GM18520 (cell line): ENCODE results near the gene GABPA.

Source experiments
- ATAC-seq: cut with Tn5 transposase; IDR thresholded peaks from one replicate; pipeline ENCODE4 v1.9.1; 2021; ENCODE audit not compliant: unreplicated experiment

Gene GABPA

GRCh38 chr21:25801217-25802014 is 66.6 kb downstream of the GABPA start:
- peak; percentile 90 for ATAC-seq

- no peak for ATAC-seq
These were observed 71.3 kb downstream of the GABPA start for GRCh38 chr21:25806060-25806459.

- ATAC-seq, result no peak
These were observed 72.4 kb downstream of the GABPA start for GRCh38 chr21:25807191-25807590.

- no peak for ATAC-seq
These were observed 74.2 kb downstream of the GABPA start for GRCh38 chr21:25809013-25809412.

GRCh38 chr21:25811186-25811585 is 76.4 kb downstream of the GABPA start:
- ATAC-seq, result no peak

- ATAC-seq, result no peak
These were observed 79.1 kb downstream of the GABPA start for GRCh38 chr21:25813917-25814316.

GRCh38 chr21:25818121-25818520 is 83.3 kb downstream of the GABPA start:
- ATAC-seq, result no peak

- no peak for ATAC-seq
These were observed 83.8 kb downstream of the GABPA start for GRCh38 chr21:25818551-25818950.
